ENCODE data around the gene FSD2.
"Not testable (repeated sequence)": the region's sequence is repeated elsewhere in the genome, so short reads cannot be mapped to it uniquely, and the experiment has no call there.

GRCh38 chr15:82821396-82821795 lies 15.5 kb upstream of the FSD2 start:
- TF ChIP-seq CTCF (conservative IDR thresholded peaks at IDR 0.05); EZH2 (IDR thresholded peaks at IDR 0.05; ENCODE audit: low read depth): not testable (repeated sequence)
